PC-9 (cell line): ENCODE data around the gene POU3F1. TPM values are rescaled to one million over a fixed set of nuclear protein-coding genes. Genes with fewer than 3 reads are reported as not detected.

ENCODE experiments used
- BruUV-seq: library from RNA; stranded (reverse); fragments of 400-500 nt; replicated peaks from 2 replicates; lab custom pipeline; 2021; lab: Mats Ljungman, UMichigan
- CTCF ChIA-PET: fragments of 300-600 bp; sonication (Branson Sonifier 250); formaldehyde crosslinking; loops from one replicate; lab custom pipeline; 2022; ENCODE audit warnings: antibody characterized with exemption; lab: Charles Lee
- POLR2A ChIA-PET: fragments of 300-600 bp; sonication (Branson Sonifier 250); formaldehyde crosslinking; loops from one replicate; lab custom pipeline; 2022; ENCODE audit warnings: antibody characterized with exemption; ENCODE audit not compliant: unreplicated experiment; lab: Charles Lee
- DNase-seq, 2 experiments: peaks; one replicate each; pipeline versions ENCODE4 v3.0.0 to v3.0.0-alpha.2; 2015 to 2022; ENCODE audit warnings: mixed read lengths in 1 of 2
- H2AFZ ChIP-seq: fragments of 200-600 bp; sonication (generic); 2 replicates; pipeline ENCODE4 v1.8.1; 2017; ENCODE audit warnings: antibody characterized with exemption
- H3F3A ChIP-seq: fragments of 200-600 bp; sonication (generic); 2 replicates; pipeline ENCODE4 v1.8.1; 2017; ENCODE audit warnings: antibody characterized with exemption, mild to moderate bottlenecking, low read depth; ENCODE audit not compliant: insufficient read depth
- H3K27ac ChIP-seq: fragments of 200-600 bp; sonication (generic); 2 replicates; pipeline ENCODE4 v1.6.1; 2016; ENCODE audit warnings: mixed run types
- H3K27me3 ChIP-seq: fragments of 200-600 bp; sonication (generic); 2 replicates; pipeline ENCODE4 v1.6.1; 2016; ENCODE audit warnings: low read depth, mixed run types; ENCODE audit not compliant: insufficient read depth
- H3K36me3 ChIP-seq: fragments of 200-600 bp; sonication (generic); 2 replicates; pipeline ENCODE4 v1.6.1; 2016; ENCODE audit warnings: low read depth, mixed run types
- H3K4me1 ChIP-seq: fragments of 200-600 bp; sonication (generic); replicated peaks from 2 replicates; pipeline ENCODE4 v1.6.1; 2016; ENCODE audit warnings: mixed run types; ENCODE audit not compliant: insufficient read depth
- H3K4me2 ChIP-seq: fragments of 200-600 bp; sonication (generic); 2 replicates; pipeline ENCODE4 v1.6.1; 2017; ENCODE audit warnings: mixed run types
- H3K4me3 ChIP-seq: fragments of 200-600 bp; sonication (generic); 2 replicates; pipeline ENCODE4 v1.6.1; 2016; ENCODE audit warnings: mixed run types
- H3K79me2 ChIP-seq: fragments of 200-600 bp; sonication (generic); 2 replicates; pipeline ENCODE4 v1.6.1; 2017; ENCODE audit warnings: low read depth, mixed run types
- H3K9me2 ChIP-seq: fragments of 200-600 bp; sonication (generic); 2 replicates; pipeline ENCODE4 v1.8.1; 2017; ENCODE audit warnings: mild to moderate bottlenecking; ENCODE audit not compliant: insufficient read depth
- H3K9me3 ChIP-seq: fragments of 200-600 bp; sonication (generic); 2 replicates; pipeline ENCODE4 v1.8.1; 2016; ENCODE audit warnings: low read depth; ENCODE audit not compliant: insufficient read depth
- H4K20me1 ChIP-seq: fragments of 200-600 bp; sonication (generic); 2 replicates; pipeline ENCODE4 v1.8.1; 2017; ENCODE audit not compliant: insufficient read depth
- CTCF ChIP-seq: fragments of 200-600 bp; sonication (generic); conservative IDR thresholded peaks from 2 replicates; pipeline ENCODE4 v1.6.1; 2017; ENCODE audit warnings: mixed run types, antibody characterized with exemption, mild to moderate bottlenecking, moderate library complexity
- EZH2 ChIP-seq: fragments of 200-600 bp; sonication (generic); IDR thresholded peaks from 2 replicates; pipeline ENCODE4 v1.8.0; 2017; ENCODE audit warnings: antibody characterized with exemption, low read depth
- intact Hi-C: fragments of 100-400 bp; cut with micrococcal nuclease; formaldehyde crosslinking; loops from one replicate; pipeline ENCODE4 v1.10.0; 2022; ENCODE audit not compliant: unreplicated experiment
- total RNA-seq: library from RNA; stranded (reverse); gene quantifications from 2 replicates; pipeline ENCODE4 v1.2.3, GENCODE V29; 2021

Gene POU3F1
- total RNA-seq, 1 experiment from 2014 or later: not detected

DNA sequence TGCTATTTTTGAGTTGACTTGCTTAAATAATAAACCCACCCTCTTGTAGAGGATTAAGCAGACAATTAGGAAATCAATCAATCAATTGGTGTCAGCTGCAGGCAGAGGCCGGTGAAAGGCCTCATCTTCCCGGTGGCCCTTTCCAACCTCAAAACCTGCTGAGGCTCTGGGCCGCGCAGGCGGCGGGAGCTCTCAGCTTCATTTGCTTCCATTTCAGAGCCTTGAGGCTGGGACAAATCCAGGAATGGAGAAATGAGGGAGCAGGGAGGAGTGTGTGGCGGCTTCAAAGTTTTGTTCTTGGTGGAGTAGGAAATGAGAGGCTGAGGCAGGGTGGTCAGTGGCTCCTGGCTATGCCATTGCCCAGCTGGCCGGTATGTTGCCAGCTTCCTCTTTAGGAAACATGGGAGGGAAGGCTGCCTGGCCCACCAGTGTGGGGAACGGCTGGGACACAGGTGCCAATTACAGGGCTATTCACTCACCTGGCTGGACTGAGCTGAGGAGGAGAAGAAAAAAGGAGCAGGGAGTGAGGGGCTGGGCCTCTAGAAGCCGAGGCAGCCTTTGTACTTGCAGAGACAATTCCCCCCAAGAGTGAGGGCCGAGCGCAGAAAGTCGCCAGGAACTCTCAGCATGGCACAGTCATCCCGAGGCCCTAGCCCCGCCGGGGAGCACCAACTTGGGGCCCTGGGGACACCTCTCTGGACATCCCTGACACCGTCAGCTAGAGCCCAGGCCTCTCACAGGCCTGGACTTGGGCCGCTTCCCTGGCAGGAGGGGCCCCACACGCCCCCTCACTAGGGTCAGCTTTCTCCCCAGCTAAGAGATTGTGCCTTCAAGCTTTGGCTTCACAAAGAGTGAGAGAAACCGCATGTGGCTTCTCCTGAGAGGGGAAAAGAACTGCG lies 4.4 kb downstream of the POU3F1 start:
- no peak for TF ChIP-seq EZH2
- no peak for TF ChIP-seq CTCF
- Histone ChIP-seq H3K79me2 (no peaks in the 10 kb centered on the region), H3K36me3 (no peaks in the 10 kb centered on the region), H3K4me2 (no peak overlapping the region), H3K4me1 (no peaks in the 10 kb centered on the region), H2AFZ (no peak overlapping the region), H3K9me3 (no peaks in the 10 kb centered on the region), H3F3A (no peaks in the 10 kb centered on the region), H3K27ac (no peak overlapping the region), H4K20me1 (no peaks in the 10 kb centered on the region), H3K9me2 (no peaks in the 10 kb centered on the region), H3K27me3 (no peaks in the 10 kb centered on the region), H3K4me3 (no peak overlapping the region)
- ChIA-PET CTCF (interaction anchor here (0.5 to 0.7 kb wide), 3 partner anchors 15 to 1312 kb away, joined by 3 to 6 read pairs (median 3); no protein-coding TSS in a partner anchor), POLR2A (interaction anchor here (0.7 kb wide), 1 partner anchor 1859 kb away, joined by 4 read pairs; no protein-coding TSS in a partner anchor)
- intact Hi-C loops: loop anchor here (5.0 to 10.0 kb wide), 2 partner anchors 110 to 363 kb away; no protein-coding TSS in a partner anchor
- BruUV-seq: no TSS peak
- no peak for DNase-seq

GRCh38 chr1:38039331-38040088 lies 7.1 kb downstream of the POU3F1 start:
- H2AFZ ChIP-seq: no peak overlapping the region
- no peaks in the 10 kb centered on the region for H3F3A ChIP-seq
- H3K27me3 ChIP-seq: no peaks in the 10 kb centered on the region
- no peaks in the 10 kb centered on the region for H3K36me3 ChIP-seq
- no TSS peak for BruUV-seq
- H3K27ac ChIP-seq: no peak overlapping the region
- H3K4me2 ChIP-seq: no peak overlapping the region
- no peaks in the 10 kb centered on the region for H3K79me2 ChIP-seq
- H4K20me1 ChIP-seq: no peaks in the 10 kb centered on the region
- H3K9me3 ChIP-seq: no peaks in the 10 kb centered on the region
- no peaks in the 10 kb centered on the region for H3K9me2 ChIP-seq
- CTCF ChIA-PET: interaction anchor here (0.5 to 1.5 kb wide), 3 partner anchors 179 to 1761 kb away, joined by 3 to 5 read pairs (median 3); no protein-coding TSS in a partner anchor
- TF ChIP-seq CTCF: no peak
- no peak overlapping the region for H3K4me3 ChIP-seq
- POLR2A ChIA-PET: no interaction called here
- H3K4me1 ChIP-seq: no peaks in the 10 kb centered on the region
- DNase-seq: no peak
- intact Hi-C loops: loop anchor here (5.0 to 10.0 kb wide), 2 partner anchors 113 to 365 kb away; no protein-coding TSS in a partner anchor

- Histone ChIP-seq H3K4me1 (no peaks in the 10 kb centered on the region), H2AFZ (no peak overlapping the region), H3K79me2 (no peaks in the 10 kb centered on the region), H3K36me3 (no peaks in the 10 kb centered on the region), H3K4me3 (no peak overlapping the region), H3K4me2 (no peak overlapping the region), H3F3A (no peaks in the 10 kb centered on the region), H4K20me1 (no peaks in the 10 kb centered on the region), H3K27ac (no peak overlapping the region), H3K27me3 (no peaks in the 10 kb centered on the region), H3K9me2 (no peaks in the 10 kb centered on the region), H3K9me3 (no peaks in the 10 kb centered on the region)
- no peak for TF ChIP-seq CTCF
- no peak for TF ChIP-seq EZH2
- DNase-seq: no peak
- CTCF ChIA-PET: interaction anchor here (0.5 kb wide), 1 partner anchor 1761 kb away, joined by 5 read pairs; no protein-coding TSS in a partner anchor
- no TSS peak for BruUV-seq
- POLR2A ChIA-PET: interaction anchor here (0.6 kb wide), 1 partner anchor 667 kb away, joined by 8 read pairs; no protein-coding TSS in a partner anchor
- intact Hi-C loops: no loop called here
Measured at GRCh38 chr1:38038861-38039260, 7.7 kb downstream of the POU3F1 start.
